Medulla oblongata (tissue), 1 donor: ENCODE measurements around the gene OR2AT4.
A peak's percentile ranks its signal among the peaks of the same experiment; 100 is the strongest.
"Not testable (repeated sequence)": the region's sequence is repeated elsewhere in the genome, so short reads cannot be mapped to it uniquely, and the experiment has no call there.

Experiments
- DNase-seq: peaks from one replicate; pipeline ENCODE4 v3.0.0-alpha.2; 2015; ENCODE audit errors: extremely low spot score

Gene OR2AT4

GRCh38 chr11:75068559-75068958 is 28.1 kb downstream of the OR2AT4 start:
- DNase-seq, result no peak

DNA sequence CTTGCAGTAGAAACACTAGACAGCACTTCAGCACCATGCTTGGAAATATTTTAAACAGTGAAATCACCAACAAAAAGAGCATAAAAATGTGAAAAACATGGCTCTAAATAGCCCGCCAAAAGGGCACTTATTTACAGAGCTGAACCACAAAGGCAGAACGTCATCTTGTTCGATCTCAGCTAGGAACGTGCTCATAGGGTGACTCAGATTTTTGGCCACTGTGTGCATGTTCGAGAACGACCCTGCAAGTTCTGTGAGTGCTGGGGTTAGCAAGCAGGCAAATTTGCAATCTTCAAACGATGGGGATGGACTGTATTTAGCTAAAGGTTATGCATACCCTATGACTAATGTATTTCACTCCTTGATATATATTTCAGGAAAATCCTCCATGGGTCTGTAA is 30.6 kb downstream of the OR2AT4 start:
- no peak for DNase-seq

- DNase-seq, result no peak
Measured at GRCh38 chr11:75063741-75064314, 32.8 kb downstream of the OR2AT4 start.

GRCh38 chr11:75059299-75059698 is 37.4 kb downstream of the OR2AT4 start:
- DNase-seq, result no peak

DNA sequence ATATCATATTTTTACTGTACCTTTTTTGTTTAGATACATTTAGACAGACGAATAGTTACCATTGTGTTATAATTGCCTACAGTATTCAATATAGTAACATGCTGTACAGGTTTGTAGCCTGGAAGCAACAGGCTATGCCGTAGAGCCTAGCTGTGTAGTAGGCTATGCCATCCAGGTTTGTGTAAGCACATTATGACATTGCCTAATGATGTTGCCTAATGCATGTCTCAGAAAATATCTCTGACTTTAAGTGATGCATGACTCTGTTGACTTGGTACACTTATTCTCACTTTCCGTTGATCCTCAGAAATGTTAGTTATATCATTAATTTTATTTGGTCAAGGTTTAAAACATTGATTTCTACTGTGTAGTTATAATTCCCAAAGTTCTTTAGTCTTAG is 39.9 kb downstream of the OR2AT4 start:
- DNase-seq, result no peak

DNA sequence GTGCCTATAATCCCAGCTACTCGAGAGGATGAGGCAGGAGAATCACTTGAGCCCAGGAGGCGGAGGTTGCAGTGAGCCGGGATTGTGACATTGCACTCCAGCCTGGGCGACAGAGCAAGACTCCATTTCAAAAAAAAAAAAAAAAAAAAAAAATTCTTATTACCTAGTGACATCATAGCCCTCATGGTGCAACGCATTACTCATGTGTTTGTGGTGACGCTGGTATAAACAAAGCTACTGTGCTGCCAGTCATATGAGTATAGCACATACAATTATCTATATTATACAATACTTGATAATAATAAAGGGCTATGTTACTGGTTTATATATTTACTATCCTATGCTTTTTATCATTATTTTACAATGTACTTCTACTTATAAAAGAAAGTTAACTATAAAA is 41.2 kb downstream of the OR2AT4 start:
- DNase-seq, result no peak

- no peak for DNase-seq
Measured at GRCh38 chr11:75052457-75052856, 44.2 kb downstream of the OR2AT4 start.

DNA sequence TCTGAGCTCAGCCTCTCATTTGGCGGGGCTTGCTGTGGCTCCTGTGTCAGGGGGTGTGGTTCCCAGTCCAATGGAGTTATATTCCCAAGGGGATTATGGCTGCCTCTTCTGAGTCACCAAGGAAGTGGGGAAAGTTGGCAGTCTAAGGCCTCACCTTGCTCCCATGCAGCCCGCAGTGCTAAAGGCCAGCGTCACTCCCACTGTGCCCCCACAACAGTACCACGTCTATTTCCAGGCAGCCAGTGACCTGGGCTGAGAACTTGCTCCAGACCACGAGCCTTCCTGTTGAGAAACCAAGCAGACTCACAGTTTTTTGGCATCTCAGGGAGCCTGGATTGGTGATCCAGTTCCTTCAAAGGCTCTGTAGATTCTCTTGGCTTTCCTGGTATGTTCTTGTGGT is 45.6 kb downstream of the OR2AT4 start:
- DNase-seq, result no peak

GRCh38 chr11:75050516-75050915 is 46.2 kb downstream of the OR2AT4 start:
- DNase-seq, result no peak

DNA sequence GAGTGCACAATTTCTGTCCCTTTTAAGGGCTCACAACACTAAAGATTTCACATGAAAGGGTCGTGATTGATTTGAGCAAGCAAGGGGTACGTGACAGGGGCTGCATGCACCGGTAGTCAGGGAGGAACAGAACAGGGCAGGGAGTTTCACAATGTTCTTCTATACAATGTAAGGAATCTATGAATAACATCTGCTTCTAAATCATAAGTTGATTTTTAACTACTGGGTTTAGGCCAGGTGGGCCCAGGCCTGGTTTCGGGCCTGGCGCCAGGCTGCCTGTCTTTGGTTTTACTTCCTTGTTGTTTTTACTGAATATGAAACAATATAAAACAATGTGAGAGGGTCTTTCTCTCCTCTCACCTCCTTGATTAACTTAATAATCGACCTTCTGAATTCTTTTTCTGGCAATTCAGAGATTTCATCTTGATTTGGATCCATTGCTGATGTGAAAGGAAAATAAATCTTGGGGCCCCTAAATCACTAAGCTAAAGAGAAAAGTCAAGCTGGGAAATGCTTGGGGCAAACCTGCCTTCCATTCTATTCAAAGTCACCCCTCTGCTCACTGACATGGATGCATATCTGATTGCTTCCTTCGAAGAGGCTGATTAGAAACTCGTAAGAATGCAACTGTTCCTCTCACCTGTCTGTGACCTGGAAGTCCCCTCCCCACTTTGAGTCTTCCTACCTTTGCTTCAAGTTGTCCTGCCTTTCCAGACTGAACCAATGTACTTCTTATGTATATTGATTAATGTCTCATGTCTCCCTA is 47.0 kb downstream of the OR2AT4 start:
- not testable (repeated sequence) for DNase-seq

- DNase-seq, result no peak
Measured at GRCh38 chr11:75047191-75047590, 49.5 kb downstream of the OR2AT4 start.

GRCh38 chr11:75046668-75047067 is 50.0 kb downstream of the OR2AT4 start:
- not testable (repeated sequence) for DNase-seq

DNA sequence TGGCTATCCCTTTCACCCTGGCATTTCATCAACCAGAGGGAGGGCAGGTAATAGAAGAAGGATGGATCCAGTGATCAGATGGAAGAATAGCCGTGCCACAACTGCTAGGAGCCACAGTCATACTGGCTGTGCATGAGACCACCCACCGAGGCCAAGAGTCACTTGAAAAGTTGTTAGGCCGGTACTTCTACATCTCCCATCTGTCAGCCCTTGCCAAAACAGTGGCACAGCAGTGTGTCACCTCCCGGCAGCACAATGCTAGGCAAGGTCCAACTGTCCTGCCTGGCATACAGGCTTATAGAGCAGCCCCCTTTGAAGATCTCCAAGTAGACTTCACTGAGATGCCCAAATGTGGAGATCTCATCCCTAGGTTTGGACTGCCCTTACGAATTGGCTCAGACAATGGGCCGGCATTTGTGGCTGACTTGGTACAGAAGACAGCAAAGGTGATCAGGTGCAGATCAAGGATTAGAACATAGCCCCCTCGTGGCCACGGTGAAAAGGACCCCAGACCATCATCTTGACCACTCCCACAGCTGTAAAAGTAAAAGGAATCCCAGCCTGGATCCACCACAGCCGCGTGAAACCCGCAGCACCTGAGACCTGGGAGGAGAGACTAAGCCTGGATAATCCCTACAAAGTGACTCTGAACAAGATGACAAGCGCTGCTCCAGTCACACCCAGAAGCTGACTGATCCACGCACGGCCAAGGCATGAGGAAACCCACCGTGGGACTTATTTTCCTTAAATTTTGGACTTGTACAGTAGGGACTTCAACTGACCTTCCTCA is 52.1 kb downstream of the OR2AT4 start:
- not testable (repeated sequence) for DNase-seq

GRCh38 chr11:75041821-75042220 is 54.9 kb downstream of the OR2AT4 start:
- not testable (repeated sequence) for DNase-seq

GRCh38 chr11:75041263-75041662 is 55.4 kb downstream of the OR2AT4 start:
- DNase-seq, result no peak

- DNase-seq, result no peak
Measured at GRCh38 chr11:75040167-75040770, 56.4 kb downstream of the OR2AT4 start.

DNA sequence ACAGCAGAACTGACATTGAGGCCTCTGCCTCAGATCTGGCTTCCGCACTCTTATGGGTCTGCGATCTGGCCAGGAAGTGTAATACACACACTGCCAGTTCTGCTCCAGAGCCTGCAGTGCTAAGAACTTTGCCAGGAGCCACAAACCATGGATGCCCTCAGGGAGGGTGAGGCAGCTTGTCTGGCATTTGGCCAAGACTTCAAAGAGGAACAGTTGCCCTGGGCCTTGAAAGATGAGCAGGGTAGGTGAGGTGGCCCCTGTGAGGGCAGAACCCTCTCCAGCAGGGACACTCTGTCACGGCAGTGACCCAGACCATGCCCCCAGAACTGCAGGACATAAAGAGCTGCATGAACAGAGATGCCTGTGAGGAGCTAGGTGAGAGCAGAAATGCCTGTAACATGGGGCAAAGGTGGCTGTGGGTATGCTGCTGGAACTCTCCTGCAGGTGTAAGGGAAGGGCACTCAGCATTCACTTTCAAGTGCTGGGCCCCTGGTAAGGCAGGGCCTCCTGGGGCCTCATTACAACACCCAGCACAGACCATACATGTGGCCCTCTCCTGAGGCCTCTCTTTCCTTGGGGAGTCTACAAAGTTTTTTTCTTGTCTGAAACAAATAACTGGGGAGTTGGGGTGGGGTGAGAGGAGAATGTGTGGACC is 60.6 kb downstream of the OR2AT4 start:
- no peak for DNase-seq

GRCh38 chr11:75035256-75035655 is 61.4 kb downstream of the OR2AT4 start:
- DNase-seq, result no peak

DNA sequence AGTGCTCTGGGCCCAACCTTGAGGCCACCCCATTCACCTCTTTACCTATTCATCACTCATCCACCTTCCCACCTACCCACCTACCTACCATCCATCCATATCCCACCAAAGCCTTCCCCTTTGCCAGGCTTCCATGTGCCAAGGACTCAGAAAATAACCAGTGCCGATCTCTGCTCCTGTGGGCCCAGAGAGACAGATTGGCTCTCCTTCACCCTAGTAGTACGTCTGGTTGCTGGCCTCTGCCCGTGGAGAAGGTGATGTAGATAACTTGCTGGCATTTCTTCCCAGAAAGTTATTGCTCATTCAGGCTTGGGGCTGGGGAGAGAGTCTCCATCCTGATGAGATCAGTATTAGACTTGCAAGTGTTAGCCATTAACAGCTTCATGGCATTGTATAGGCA is 62.8 kb downstream of the OR2AT4 start:
- DNase-seq, result no peak

DNA sequence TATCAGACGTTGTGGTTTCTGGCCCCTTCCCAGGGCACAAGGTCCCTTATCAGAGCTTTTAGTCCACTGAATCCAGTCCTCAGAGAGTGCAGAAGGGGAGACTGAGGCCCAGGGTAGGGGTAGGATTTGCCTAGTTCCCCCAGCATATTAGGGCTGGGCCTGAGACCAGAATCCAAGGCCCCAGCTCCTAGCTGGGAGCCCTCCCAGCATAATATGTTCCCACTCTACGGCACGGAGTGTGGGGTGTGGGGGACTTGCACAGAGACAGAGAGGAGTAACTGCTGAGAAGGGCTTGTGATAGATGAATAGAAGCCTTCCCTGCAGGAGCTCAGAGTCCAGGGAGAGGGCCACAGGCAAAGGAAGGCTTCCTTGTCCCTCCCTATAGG is 64.1 kb downstream of the OR2AT4 start:
- DNase-seq, result no peak

DNA sequence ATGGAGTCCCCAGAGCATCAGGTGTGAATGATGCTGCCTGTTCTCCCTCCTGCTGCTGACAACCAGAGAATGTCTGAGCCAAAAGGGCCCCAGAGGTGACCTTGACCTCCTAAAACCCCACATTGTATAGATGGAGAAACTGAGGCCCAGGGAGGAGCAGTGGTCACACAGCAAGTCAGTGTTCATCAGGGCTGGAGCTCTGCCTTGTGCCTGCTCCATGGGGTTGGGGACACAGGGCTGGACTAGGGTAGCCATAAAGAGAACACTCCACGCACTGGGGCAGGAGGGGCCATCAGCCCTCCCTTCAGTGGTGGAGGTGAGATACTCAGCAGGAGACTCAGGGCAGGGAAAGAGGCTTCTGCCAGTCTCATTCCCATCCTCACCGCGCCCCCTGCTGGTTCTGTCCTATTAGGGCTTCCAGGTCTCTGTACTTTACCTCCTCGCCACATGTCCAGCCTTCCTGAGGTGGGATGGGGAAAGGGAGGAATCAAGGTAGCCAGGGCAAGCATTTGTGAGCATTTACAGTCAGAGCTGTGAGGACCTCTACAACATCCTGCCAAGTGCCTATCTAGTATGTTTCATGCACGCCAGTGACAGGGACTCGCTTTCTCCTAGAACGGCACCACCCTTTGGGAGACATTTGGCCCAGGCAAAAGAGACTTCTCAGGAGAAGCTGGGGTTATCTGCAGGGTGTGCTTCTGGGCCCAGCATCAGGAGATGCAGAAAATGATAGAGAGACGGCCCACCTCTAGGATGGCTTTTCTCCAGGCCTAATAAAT is 64.7 kb downstream of the OR2AT4 start:
- peak; percentile 62 for DNase-seq
